ENCODE results near the gene MTCL1. TPM values are rescaled to one million over a fixed set of nuclear protein-coding genes. Genes with fewer than 3 reads are reported as not detected.

The MTCL1 gene
- total RNA-seq, 1 donor from 2014 or later: 2.9 TPM

- ChIA-PET CTCF (no interaction called here), POLR2A (no interaction called here)
- Mint-ChIP-seq H3K27me3 (no peaks in the 10 kb centered on the region), H3K27ac (no peak overlapping the region), H3K4me1 (peaks cover 7% of the 10 kb centered on the region), H3K4me3 (no peak overlapping the region), H3K9me3 (no peaks in the 10 kb centered on the region), H3K36me3 (ENCODE audit: low read depth) (no peaks in the 10 kb centered on the region)
- ATAC-seq (ENCODE audit: low read depth): no peak
- no peak for TF ChIP-seq CTCF (IDR thresholded peaks at IDR 0.05)
- no peak for DNase-seq
- intact Hi-C loops (cut with micrococcal nuclease): loop anchor here (10.0 kb wide), 1 partner anchor 203 kb away; no protein-coding TSS in a partner anchor
Observed at GRCh38 chr18:8781671-8782070, 76.3 kb downstream of the MTCL1 start.

GRCh38 chr18:8783335-8783993, 78.1 kb downstream of the MTCL1 start:
- POLR2A ChIA-PET: no interaction called here

GRCh38 chr18:8783994-8784530, 78.7 kb downstream of the MTCL1 start:
- ATAC-seq (ENCODE audit: low read depth) (no peak), DNase-seq (no peak)
- no peaks in the 10 kb centered on the region for H3K36me3 Mint-ChIP-seq (ENCODE audit: low read depth)
- peaks cover 11% of the 10 kb centered on the region for H3K4me1 Mint-ChIP-seq
- intact Hi-C loops (cut with micrococcal nuclease): loop anchor here (10.0 kb wide), 1 partner anchor 201 kb away; no protein-coding TSS in a partner anchor
- POLR2A ChIA-PET: no interaction called here
- H3K4me3 Mint-ChIP-seq: no peak overlapping the region
- H3K27me3 Mint-ChIP-seq: no peaks in the 10 kb centered on the region
- TF ChIP-seq CTCF (IDR thresholded peaks at IDR 0.05): no peak
- H3K9me3 Mint-ChIP-seq: no peaks in the 10 kb centered on the region
- H3K27ac Mint-ChIP-seq: no peak overlapping the region
- CTCF ChIA-PET: no interaction called here

More at GRCh38 chr18:8783335-8783993, 78.1 kb downstream of the MTCL1 start:
- TF ChIP-seq CTCF (IDR thresholded peaks at IDR 0.05): no peak
- DNase-seq: no peak
- Mint-ChIP-seq H3K4me1 (peaks cover 11% of the 10 kb centered on the region), H3K27ac (no peak overlapping the region), H3K36me3 (ENCODE audit: low read depth) (no peaks in the 10 kb centered on the region), H3K27me3 (no peaks in the 10 kb centered on the region), H3K4me3 (no peak overlapping the region), H3K9me3 (no peaks in the 10 kb centered on the region)
- CTCF ChIA-PET: no interaction called here
- intact Hi-C loops (cut with micrococcal nuclease): loop anchor here (10.0 kb wide), 1 partner anchor 201 kb away; no protein-coding TSS in a partner anchor
- ATAC-seq (ENCODE audit: low read depth): no peak

- Mint-ChIP-seq H3K27ac (no peak overlapping the region), H3K36me3 (ENCODE audit: low read depth) (no peaks in the 10 kb centered on the region), H3K9me3 (no peaks in the 10 kb centered on the region), H3K4me1 (peaks cover 11% of the 10 kb centered on the region), H3K27me3 (no peaks in the 10 kb centered on the region), H3K4me3 (no peak overlapping the region)
- no peak for TF ChIP-seq CTCF (IDR thresholded peaks at IDR 0.05)
- ChIA-PET POLR2A (no interaction called here), CTCF (interaction anchor here (2.2 kb wide), 1 partner anchor 78 kb away, joined by 6 read pairs; no protein-coding TSS in a partner anchor)
- intact Hi-C loops (cut with micrococcal nuclease): loop anchor here (10.0 kb wide), 1 partner anchor 200 kb away; no protein-coding TSS in a partner anchor
- DNase-seq: no peak
- no peak for ATAC-seq (ENCODE audit: low read depth)
Observed at GRCh38 chr18:8785261-8785660, 79.9 kb downstream of the MTCL1 start.

- Mint-ChIP-seq H3K4me1 (peaks cover 11% of the 10 kb centered on the region), H3K36me3 (ENCODE audit: low read depth) (no peaks in the 10 kb centered on the region), H3K27ac (no peak overlapping the region), H3K9me3 (no peaks in the 10 kb centered on the region), H3K4me3 (peak overlapping the region; percentile 53), H3K27me3 (no peaks in the 10 kb centered on the region)
- ChIA-PET CTCF (interaction anchor here (1.6 to 2.2 kb wide), 2 partner anchors 79 to 132 kb away, joined by 6 to 9 read pairs; no protein-coding TSS in a partner anchor), POLR2A (no interaction called here)
- intact Hi-C loops (cut with micrococcal nuclease): loop anchor here (1.0 to 10.0 kb wide), 2 partner anchors 90 to 199 kb away; no protein-coding TSS in a partner anchor
- TF ChIP-seq CTCF (IDR thresholded peaks at IDR 0.05): no peak
- ATAC-seq (ENCODE audit: low read depth): no peak
- DNase-seq: no peak
Observed at GRCh38 chr18:8785855-8786482, 80.6 kb downstream of the MTCL1 start.
